Hepatocyte (in vitro differentiated cells): ENCODE data around the gene EYS. TPM values are rescaled to one million over a fixed set of nuclear protein-coding genes. Genes with fewer than 3 reads are reported as not detected.

ENCODE experiments used
- DNase-seq: peaks from one replicate; pipeline ENCODE4 v3.0.0-alpha.2; 2016; ENCODE audit warnings: low spot score
- H2AFZ ChIP-seq: fragments of 200-600 bp; sonication (generic); 2 replicates; pipeline ENCODE4 v1.6.0; 2016; ENCODE audit warnings: antibody characterized with exemption, mild to moderate bottlenecking
- H3K27ac ChIP-seq: fragments of 200-600 bp; sonication (generic); 2 replicates; pipeline ENCODE4 v1.5.1; 2016; ENCODE audit warnings: mild to moderate bottlenecking
- H3K27me3 ChIP-seq: fragments of 200-600 bp; sonication (generic); 2 replicates; pipeline ENCODE4 v1.6.1; 2016
- H3K36me3 ChIP-seq: fragments of 200-600 bp; sonication (generic); replicated peaks from 2 replicates; pipeline ENCODE4 v1.5.1; 2016; ENCODE audit warnings: low read depth; ENCODE audit not compliant: insufficient read depth
- H3K4me1 ChIP-seq: fragments of 200-600 bp; sonication (generic); 2 replicates; pipeline ENCODE4 v1.5.1; 2016; ENCODE audit warnings: mild to moderate bottlenecking, moderate library complexity; ENCODE audit not compliant: insufficient read depth
- H3K4me2 ChIP-seq: fragments of 200-600 bp; sonication (generic); 2 replicates; pipeline ENCODE4 v1.6.0; 2016
- H3K4me3 ChIP-seq: fragments of 200-600 bp; sonication (generic); 2 replicates; pipeline ENCODE4 v1.5.1; 2016; ENCODE audit warnings: mild to moderate bottlenecking
- H3K79me2 ChIP-seq: fragments of 200-600 bp; sonication (generic); 2 replicates; pipeline ENCODE4 v1.6.0; 2017; ENCODE audit warnings: mild to moderate bottlenecking
- H3K9me2 ChIP-seq: fragments of 200-600 bp; sonication (generic); replicated peaks from 2 replicates; pipeline ENCODE4 v1.6.0; 2017; ENCODE audit warnings: mild to moderate bottlenecking; ENCODE audit not compliant: insufficient read depth
- H3K9me3 ChIP-seq: fragments of 200-600 bp; sonication (generic); 2 replicates; pipeline ENCODE4 v1.5.1; 2016; ENCODE audit warnings: low read depth, mild to moderate bottlenecking
- H4K20me1 ChIP-seq: fragments of 200-600 bp; sonication (generic); 2 replicates; pipeline ENCODE4 v1.6.0; 2016; ENCODE audit warnings: mild to moderate bottlenecking; ENCODE audit not compliant: insufficient read depth, poor library complexity, severe bottlenecking
- EZH2 ChIP-seq: fragments of 200-600 bp; sonication (generic); IDR thresholded peaks from 2 replicates; pipeline ENCODE4 v1.6.1; 2016; ENCODE audit warnings: antibody characterized with exemption, mild to moderate bottlenecking, borderline replicate concordance
- EZH2phosphoT487 ChIP-seq: fragments of 200-600 bp; sonication (generic); IDR thresholded peaks from one replicate; pipeline ENCODE4 v1.6.1; 2018; ENCODE audit warnings: antibody characterized with exemption, mild to moderate bottlenecking, low read depth, moderate library complexity; ENCODE audit not compliant: unreplicated experiment, severe bottlenecking
- WGBS: methylation state at CpG from one replicate; pipeline ENCODE4 v1.1.6; 2016; ENCODE audit warnings: low lambda C conversion rate; ENCODE audit errors: missing lambda C conversion rate; 5-methylcytosine and 5-hydroxymethylcytosine counted together
- polyA plus RNA-seq: library from polyadenylated mRNA; unstranded; fragments of >200 nt; fragmentation: Nextera tagmentation; extraction: Ambion mirVana; gene quantifications from 2 replicates; pipeline ENCODE4 v1.2.1, GENCODE V29; 2016
- total RNA-seq: library from RNA; depleted of rRNA; stranded (reverse); fragments of >200 nt; gene quantifications from 2 replicates; pipeline ENCODE4 v1.2.3, GENCODE V29; 2014
- TF ChIP-seq, protein P1 (sequence below): fragments of 200-600 bp; sonication (generic); IDR thresholded peaks from 2 replicates; pipeline ENCODE4 v1.5.1; 2016; ENCODE audit warnings: antibody characterized with exemption, mild to moderate bottlenecking; ENCODE audit not compliant: poor library complexity

Gene EYS
- total and polyA plus RNA-seq, 2 experiments from 2014 or later = 0.57 to 0.68 TPM

DNA sequence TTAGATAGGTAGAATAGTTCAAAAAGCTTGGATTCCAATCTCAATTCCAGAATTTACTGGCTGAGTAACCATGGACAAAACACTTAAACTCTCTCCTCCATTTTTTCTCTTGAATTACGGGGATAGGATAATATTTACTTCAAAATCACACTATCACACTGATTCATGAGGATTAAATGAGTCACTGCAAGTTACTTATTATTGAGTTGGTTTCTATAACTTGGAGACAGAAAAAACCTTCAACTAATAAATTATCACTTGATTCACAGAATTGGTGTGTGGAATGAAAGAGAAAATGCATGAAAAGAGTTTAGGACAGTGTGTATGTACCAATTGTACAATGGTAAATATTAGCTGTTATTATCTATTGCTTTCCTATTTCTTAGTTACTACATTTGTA, 1486.2 kb downstream of the EYS start:
- H2AFZ ChIP-seq = no peak overlapping the region

DNA sequence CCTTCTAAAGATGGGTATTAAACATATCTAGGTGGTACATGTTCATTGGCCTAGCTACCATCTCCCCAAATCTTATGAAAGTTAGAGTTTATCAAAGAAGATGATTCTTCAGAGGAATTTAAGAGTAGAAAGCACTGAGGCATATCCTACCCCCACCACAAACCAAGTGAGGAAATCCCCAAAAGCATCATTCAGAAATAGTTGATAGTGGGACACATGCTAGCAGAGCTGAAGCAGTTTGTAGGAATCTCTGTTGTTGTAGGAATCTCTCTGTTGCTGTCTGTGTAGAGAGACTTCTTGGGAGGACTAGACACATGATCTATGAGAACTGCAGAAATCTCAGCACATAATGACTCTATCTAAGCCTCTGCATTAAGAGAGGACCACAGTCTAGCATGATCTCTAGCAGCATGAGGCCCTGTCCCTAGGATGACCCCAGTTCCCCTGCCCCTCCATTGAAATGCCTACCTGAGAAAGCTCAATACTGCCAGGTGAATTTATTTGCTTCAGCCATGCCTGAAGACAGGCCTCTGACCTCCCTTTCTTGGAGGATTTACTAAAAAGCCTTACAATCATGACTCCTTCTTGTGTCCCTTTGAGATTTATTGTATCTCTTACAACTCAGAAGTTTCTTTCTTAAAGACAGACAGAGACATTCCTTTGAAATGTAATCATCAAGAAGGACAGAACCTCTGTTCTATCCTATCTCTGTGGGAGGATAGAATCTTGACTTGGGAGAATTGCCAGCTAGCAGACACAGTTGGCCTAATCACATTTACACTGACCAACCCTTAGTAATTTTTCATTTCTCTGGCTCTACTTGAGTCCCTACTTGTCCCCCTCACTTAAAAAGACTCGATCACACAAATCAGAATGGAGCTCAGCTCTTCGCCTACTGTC, 1489.1 kb downstream of the EYS start:
- H3K9me2 ChIP-seq = no peaks in the 10 kb centered on the region
- H3K4me1 ChIP-seq = no peaks in the 10 kb centered on the region
- H3K27me3 ChIP-seq = no peaks in the 10 kb centered on the region
- H4K20me1 ChIP-seq = no peaks in the 10 kb centered on the region
- peak overlapping the region; percentile 24 for H3K27ac ChIP-seq
- no peak for DNase-seq
- H3K4me3 ChIP-seq = no peak overlapping the region
- no peaks in the 10 kb centered on the region for H3K36me3 ChIP-seq
- H3K9me3 ChIP-seq = no peaks in the 10 kb centered on the region
- H3K79me2 ChIP-seq = no peaks in the 10 kb centered on the region
- H3K4me2 ChIP-seq = no peak overlapping the region
- 95% methylated on average over 2 of the region's 2 CpGs for WGBS
- TF ChIP-seq EZH2 (no peak), EZH2phosphoT487 (no peak)
- TF ChIP-seq, protein P1, sequence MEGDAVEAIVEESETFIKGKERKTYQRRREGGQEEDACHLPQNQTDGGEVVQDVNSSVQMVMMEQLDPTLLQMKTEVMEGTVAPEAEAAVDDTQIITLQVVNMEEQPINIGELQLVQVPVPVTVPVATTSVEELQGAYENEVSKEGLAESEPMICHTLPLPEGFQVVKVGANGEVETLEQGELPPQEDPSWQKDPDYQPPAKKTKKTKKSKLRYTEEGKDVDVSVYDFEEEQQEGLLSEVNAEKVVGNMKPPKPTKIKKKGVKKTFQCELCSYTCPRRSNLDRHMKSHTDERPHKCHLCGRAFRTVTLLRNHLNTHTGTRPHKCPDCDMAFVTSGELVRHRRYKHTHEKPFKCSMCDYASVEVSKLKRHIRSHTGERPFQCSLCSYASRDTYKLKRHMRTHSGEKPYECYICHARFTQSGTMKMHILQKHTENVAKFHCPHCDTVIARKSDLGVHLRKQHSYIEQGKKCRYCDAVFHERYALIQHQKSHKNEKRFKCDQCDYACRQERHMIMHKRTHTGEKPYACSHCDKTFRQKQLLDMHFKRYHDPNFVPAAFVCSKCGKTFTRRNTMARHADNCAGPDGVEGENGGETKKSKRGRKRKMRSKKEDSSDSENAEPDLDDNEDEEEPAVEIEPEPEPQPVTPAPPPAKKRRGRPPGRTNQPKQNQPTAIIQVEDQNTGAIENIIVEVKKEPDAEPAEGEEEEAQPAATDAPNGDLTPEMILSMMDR = no peak
- H2AFZ ChIP-seq = no peak overlapping the region

More for the DNA sequence above, 1486.2 kb downstream of the EYS start:
- no peaks in the 10 kb centered on the region for H3K27me3 ChIP-seq
- H3K9me2 ChIP-seq = no peaks in the 10 kb centered on the region
- H3K79me2 ChIP-seq = no peaks in the 10 kb centered on the region
- TF ChIP-seq, protein P1 = no peak
- TF ChIP-seq EZH2 = no peak
- no peak for TF ChIP-seq EZH2phosphoT487
- no peaks in the 10 kb centered on the region for H3K4me1 ChIP-seq
- no peaks in the 10 kb centered on the region for H4K20me1 ChIP-seq
- no peaks in the 10 kb centered on the region for H3K9me3 ChIP-seq
- H3K36me3 ChIP-seq = no peaks in the 10 kb centered on the region
- no peak overlapping the region for H3K4me3 ChIP-seq
- no peak overlapping the region for H3K4me2 ChIP-seq
- no peak for DNase-seq
- H3K27ac ChIP-seq = no peak overlapping the region
- 90% methylated on average over 1 of the region's 1 CpG for WGBS

DNA sequence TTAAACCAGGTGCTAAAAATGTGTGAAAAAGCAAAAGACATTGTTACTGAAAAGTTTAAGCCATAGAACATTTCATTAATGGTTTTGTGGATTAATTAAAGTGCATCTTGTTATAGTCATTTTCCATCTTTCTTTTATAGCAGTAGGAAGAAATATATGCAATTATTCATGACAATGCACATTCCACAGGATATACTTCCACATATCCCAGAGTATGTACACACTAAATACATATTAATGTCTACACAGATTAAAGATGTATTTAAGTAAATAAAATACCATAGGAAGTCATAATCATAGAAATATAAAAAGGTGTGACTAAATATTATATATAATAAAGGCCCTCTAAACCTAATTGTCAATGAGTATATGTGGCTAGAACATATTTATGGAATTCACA, 1492.7 kb downstream of the EYS start:
- DNase-seq = no peak
- Histone ChIP-seq H3K79me2 (no peaks in the 10 kb centered on the region), H4K20me1 (no peaks in the 10 kb centered on the region), H3K9me3 (no peaks in the 10 kb centered on the region), H2AFZ (no peak overlapping the region), H3K9me2 (no peaks in the 10 kb centered on the region), H3K4me2 (no peak overlapping the region), H3K36me3 (no peaks in the 10 kb centered on the region), H3K27me3 (no peaks in the 10 kb centered on the region), H3K4me3 (no peak overlapping the region), H3K27ac (no peak overlapping the region), H3K4me1 (no peaks in the 10 kb centered on the region)
- TF ChIP-seq EZH2 = no peak
- TF ChIP-seq EZH2phosphoT487 = no peak
- TF ChIP-seq, protein P1 = no peak
